Subcutaneous adipose tissue (tissue), 4 donors: ENCODE measurements around the gene PRR14L. TPM values are rescaled to one million over a fixed set of nuclear protein-coding genes. Genes with fewer than 3 reads are reported as not detected.

Experiments used
- CTCF ChIP-seq: fragments of 450-650 bp; IDR thresholded peaks from one replicate; pipeline ENCODE4 v1.5.1; 2016; ENCODE audit warnings: low read depth, mild to moderate bottlenecking, control low read depth, antibody characterized with exemption, moderate library complexity
- total RNA-seq, 4 donors: library from RNA; depleted of rRNA; stranded (reverse); fragments of >200 nt; gene quantifications; one replicate each; pipeline ENCODE4 v1.1.0, GENCODE V29; 2016

PRR14L gene
- total RNA-seq, 4 donors from 2014 or later: 17.7 to 33.9 (median 27.4) TPM

- TF ChIP-seq CTCF: no peak
Observed at GRCh38 chr22:31736458-31736857, 13.5 kb downstream of the PRR14L start.

DNA sequence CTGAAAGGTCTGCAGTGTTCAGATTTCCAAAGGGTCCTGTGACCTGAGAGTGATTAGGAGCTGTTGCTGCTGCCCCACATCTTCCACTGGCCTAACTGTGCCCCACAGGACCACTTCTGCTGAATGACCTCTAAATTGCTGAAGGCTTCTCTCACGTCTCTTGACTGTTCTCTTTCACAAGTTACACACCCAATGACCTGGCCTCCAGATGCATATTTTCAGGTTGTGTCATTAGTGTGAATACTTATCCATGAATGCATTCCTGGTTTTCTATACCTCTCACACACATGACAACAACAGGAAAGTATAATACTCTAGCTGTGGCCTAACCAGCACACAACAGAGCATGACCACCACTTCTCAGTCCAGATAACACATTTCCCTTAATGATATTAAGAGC, 15.4 kb downstream of the PRR14L start:
- no peak for TF ChIP-seq CTCF

- TF ChIP-seq CTCF: no peak
Observed at GRCh38 chr22:31733580-31734079, 16.3 kb downstream of the PRR14L start.

DNA sequence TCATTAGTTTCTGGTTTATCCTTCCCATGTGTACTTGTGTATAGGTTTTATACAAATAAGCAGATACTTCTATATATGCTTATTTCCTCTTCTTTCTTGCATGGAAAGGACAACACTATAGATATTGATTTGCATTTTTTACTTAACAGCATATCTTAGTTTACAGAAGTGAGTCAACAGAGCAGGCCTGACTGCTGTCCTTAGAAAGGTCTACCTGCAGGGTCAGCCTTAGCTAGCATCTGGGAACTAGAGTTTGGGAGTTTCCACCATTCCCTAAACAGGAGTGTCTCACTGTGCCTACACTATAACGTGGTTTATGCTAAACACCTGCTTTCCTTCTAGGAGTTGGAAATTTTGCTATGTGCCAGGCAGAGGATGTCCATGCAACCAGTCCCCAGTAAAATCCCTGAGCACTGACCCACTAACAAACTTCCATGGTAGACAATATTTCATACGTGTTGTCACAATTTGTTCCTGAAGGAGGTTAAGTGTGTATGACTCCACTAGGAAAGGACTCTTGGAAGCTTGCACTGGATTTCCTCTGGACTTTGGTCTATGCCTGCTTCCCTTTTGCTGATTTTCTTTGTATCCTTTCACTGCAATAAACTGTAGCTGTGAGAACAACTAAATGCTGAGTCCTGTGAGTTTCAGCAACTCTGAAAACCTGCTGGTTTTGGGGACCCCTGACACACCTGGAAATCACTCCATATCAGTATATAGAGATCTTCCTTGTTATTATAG, 17.7 kb downstream of the PRR14L start:
- TF ChIP-seq CTCF: no peak

GRCh38 chr22:31730344-31730711, 19.6 kb downstream of the PRR14L start:
- no peak for TF ChIP-seq CTCF

DNA sequence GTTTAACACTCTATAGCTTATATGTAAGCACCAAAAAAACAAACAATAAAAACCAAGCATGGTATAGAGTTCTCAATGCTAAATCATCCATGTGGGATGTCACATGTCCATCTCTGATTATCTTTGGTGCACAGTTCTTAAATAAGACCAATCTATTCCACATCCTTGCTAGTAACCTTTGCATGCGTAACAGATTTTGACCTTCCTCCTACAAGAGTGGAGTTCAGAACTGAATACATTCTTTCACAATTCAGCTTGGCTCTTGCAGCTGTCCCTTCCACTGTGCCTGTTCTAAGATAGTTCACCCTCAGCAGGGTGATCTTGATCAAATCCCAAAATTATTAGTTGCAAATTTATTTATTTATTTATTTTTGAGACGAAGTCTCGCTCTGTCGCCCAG, 21.1 kb downstream of the PRR14L start:
- TF ChIP-seq CTCF: no peak

DNA sequence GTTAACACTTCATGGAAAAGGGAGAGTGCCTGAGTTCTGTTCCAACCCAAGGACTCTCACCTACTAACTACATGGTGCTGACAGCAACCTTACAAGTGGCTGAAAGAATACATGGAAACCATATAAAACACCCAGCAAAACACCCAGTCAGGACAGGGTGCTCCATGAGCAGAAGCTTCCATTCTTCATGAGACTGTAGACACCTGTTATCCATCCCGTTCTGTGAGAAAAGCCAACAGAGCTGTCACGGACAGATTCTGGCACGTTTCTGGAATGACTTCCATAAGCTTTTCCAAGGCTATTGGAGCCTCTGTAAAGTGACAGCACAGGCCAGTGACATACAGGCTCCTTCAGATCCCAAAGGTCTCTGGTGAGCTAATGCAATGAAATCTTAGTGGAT, 23.2 kb downstream of the PRR14L start:
- no peak for TF ChIP-seq CTCF
